OCI-LY7 (cell line): ENCODE results near the gene PHF14.

Experiments used
- EZH2phosphoT487 ChIP-seq: fragments of 200-600 bp; sonication (generic); IDR thresholded peaks from 2 replicates; pipeline ENCODE4 v1.6.1; 2018; ENCODE audit warnings: low read depth, borderline replicate concordance, mild to moderate bottlenecking, mixed run types, antibody characterized with exemption, low read length, moderate library complexity, mixed read lengths
- TF ChIP-seq, protein P1 (sequence below): fragments of 200-600 bp; sonication (generic); conservative IDR thresholded peaks from 2 replicates; pipeline ENCODE4 v1.5.1; 2014; ENCODE audit warnings: mild to moderate bottlenecking, antibody characterized with exemption, low read length, moderate library complexity, mixed read lengths

DNA sequence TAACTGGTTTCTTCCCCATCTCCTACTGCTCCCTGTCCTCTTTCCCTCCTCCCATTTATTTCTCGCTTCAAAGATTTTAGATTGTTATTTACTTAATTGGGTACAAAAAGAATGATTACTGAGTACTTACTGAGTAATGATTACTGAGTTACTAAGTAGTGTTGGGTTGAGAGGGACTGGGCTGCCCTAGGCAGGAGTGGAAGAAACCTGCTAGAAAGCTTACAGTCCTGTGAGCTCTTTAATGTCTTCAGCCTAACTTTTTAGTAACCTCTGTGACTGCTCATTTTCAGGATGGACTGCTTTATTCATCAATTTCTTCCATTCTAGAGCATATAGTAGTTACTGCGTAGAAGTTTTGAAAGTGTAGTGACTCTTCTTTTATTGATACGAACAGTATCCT is 7.6 kb downstream of the PHF14 start:
- TF ChIP-seq, protein P1, sequence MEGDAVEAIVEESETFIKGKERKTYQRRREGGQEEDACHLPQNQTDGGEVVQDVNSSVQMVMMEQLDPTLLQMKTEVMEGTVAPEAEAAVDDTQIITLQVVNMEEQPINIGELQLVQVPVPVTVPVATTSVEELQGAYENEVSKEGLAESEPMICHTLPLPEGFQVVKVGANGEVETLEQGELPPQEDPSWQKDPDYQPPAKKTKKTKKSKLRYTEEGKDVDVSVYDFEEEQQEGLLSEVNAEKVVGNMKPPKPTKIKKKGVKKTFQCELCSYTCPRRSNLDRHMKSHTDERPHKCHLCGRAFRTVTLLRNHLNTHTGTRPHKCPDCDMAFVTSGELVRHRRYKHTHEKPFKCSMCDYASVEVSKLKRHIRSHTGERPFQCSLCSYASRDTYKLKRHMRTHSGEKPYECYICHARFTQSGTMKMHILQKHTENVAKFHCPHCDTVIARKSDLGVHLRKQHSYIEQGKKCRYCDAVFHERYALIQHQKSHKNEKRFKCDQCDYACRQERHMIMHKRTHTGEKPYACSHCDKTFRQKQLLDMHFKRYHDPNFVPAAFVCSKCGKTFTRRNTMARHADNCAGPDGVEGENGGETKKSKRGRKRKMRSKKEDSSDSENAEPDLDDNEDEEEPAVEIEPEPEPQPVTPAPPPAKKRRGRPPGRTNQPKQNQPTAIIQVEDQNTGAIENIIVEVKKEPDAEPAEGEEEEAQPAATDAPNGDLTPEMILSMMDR: no peak
- TF ChIP-seq EZH2phosphoT487: no peak
